ENCODE data around the gene UBQLNL. TPM values are rescaled to one million over a fixed set of nuclear protein-coding genes. Genes with fewer than 3 reads are reported as not detected.

UBQLNL gene
- total RNA-seq, 4 donors from 2014 or later, result 0.34 to 0.98 (median 0.71) TPM

DNA sequence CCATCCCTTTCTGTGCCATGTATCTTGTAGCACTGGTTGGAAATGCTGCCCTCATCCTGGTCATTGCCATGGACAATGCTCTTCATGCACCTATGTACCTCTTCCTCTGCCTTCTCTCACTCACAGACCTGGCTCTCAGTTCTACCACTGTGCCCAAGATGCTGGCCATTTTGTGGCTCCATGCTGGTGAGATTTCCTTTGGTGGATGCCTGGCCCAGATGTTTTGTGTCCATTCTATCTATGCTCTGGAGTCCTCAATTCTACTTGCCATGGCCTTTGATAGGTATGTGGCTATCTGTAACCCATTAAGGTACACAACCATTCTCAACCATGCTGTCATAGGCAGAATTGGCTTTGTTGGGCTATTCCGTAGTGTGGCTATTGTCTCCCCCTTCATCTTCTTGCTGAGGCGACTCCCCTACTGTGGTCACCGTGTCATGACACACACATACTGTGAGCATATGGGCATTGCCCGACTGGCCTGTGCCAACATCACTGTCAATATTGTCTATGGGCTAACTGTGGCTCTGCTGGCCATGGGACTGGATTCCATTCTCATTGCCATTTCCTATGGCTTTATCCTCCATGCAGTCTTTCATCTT, 27.6 kb downstream of the UBQLNL start:
- TF ChIP-seq, protein P1, sequence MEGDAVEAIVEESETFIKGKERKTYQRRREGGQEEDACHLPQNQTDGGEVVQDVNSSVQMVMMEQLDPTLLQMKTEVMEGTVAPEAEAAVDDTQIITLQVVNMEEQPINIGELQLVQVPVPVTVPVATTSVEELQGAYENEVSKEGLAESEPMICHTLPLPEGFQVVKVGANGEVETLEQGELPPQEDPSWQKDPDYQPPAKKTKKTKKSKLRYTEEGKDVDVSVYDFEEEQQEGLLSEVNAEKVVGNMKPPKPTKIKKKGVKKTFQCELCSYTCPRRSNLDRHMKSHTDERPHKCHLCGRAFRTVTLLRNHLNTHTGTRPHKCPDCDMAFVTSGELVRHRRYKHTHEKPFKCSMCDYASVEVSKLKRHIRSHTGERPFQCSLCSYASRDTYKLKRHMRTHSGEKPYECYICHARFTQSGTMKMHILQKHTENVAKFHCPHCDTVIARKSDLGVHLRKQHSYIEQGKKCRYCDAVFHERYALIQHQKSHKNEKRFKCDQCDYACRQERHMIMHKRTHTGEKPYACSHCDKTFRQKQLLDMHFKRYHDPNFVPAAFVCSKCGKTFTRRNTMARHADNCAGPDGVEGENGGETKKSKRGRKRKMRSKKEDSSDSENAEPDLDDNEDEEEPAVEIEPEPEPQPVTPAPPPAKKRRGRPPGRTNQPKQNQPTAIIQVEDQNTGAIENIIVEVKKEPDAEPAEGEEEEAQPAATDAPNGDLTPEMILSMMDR (IDR thresholded peaks at IDR 0.05; ENCODE audit: low read depth), result no peak

DNA sequence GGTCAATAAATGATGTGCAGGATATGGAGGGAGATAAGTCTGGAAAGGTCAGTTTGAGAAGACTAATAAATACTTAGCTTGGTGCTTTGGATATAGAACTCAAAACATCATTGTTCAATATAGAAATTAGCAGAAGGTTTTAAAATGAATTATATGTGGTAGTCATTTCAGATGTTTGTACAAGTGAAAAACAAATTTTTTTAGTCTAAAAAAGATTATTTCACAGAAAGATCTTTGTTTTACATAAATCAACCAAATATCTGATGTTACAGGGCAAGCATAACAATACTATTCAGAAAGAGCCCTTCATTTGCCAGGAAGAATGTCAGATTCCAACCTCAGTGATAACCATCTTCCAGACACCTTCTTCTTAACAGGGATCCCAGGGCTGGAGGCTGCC, 28.1 kb downstream of the UBQLNL start, which contains the start of gene OR52D1:
Gene OR52D1 (plus strand): TSS at position 301 of the 400 bp plus-strand sequence. CDS start 22 bp downstream, at position 323.
- TF ChIP-seq, protein P1 (IDR thresholded peaks at IDR 0.05; ENCODE audit: low read depth), result no peak

DNA sequence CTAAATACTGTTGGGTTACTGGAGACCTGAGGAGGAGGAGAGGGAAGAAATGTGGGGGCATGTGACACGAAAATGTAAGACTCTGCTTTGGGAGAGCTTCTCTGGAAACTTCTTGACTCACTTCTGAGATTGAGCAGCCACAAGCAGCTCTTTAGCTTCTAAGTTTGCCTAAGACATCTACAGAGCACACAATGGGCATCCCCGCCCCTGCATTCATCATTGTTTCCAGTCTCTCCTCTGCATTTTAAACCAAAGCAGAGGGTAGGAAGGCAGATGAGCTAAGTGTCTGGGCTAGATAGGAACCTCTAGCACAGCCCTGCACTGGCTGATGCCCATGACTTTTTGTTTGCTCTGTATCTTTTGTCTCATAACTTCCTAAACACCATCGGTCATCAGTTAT, 30.1 kb downstream of the UBQLNL start:
- TF ChIP-seq, protein P1 (IDR thresholded peaks at IDR 0.05; ENCODE audit: low read depth), result no peak

DNA sequence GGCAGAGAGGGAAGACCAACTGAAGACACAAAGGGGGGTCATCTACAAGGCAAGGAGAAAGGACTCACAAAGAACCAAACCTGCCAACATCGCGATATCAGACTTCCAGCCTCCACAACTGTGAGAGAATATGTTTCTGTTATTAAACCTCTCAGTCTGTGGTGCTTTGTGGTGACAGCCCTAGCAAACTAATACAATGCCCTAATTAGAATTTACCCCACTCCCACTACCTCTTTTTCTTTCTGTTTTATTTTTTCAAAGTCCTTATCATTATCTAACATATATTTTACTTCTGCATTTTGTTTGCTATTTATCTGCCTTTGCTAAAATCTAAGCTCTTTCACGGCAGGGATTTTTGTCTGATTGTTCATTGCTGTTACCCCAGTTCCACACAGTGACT, 30.5 kb downstream of the UBQLNL start:
- TF ChIP-seq, protein P1 (IDR thresholded peaks at IDR 0.05; ENCODE audit: low read depth), result no peak

DNA sequence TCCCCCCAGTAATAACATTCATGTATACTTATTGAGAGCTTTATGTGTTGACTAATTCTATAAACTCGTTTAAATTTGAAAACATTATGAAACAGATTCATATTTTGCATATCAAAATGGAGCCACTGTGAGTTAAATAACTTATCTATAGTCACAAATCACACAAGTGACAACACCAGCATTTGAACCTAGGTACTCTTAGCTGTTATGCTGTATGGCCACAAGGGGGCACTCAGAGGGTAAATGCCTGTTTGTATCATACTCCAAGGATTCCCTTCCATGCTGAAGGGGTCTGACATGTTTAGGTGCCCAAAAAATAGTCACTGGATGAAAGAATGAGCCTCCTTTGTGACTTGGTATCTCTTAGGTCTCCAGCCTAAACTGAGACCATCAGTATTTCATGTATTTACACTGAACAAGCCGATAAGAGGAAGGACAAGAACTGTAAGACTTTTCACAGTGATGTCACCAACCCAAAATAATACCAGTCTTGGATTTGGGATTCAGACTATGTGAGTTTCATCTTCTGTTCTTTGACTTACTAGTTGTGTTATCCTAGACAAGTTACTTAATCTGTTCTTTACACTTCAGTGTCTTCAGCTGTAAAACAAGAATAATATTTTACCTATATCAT, 40.2 kb downstream of the UBQLNL start:
- TF ChIP-seq, protein P1 (IDR thresholded peaks at IDR 0.05; ENCODE audit: low read depth), result no peak

DNA sequence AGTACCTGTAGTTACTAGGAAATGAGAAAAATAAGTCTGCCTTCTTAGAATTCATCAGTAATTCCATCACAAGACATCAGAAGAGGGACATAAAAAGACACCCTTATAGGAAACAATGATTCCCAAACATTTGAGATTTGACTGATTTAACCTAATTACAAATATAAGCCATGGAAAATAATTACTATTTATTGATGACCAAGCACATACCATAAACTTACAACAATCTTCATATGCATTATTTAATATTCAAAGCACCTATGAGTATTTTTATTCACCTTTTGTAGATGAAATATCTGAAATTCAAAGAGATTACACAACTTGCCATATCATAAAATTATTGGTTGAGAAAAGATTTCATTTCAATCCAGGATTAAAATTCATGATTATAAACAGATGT, 42.6 kb downstream of the UBQLNL start:
- TF ChIP-seq, protein P1 (IDR thresholded peaks at IDR 0.05; ENCODE audit: low read depth), result no peak

DNA sequence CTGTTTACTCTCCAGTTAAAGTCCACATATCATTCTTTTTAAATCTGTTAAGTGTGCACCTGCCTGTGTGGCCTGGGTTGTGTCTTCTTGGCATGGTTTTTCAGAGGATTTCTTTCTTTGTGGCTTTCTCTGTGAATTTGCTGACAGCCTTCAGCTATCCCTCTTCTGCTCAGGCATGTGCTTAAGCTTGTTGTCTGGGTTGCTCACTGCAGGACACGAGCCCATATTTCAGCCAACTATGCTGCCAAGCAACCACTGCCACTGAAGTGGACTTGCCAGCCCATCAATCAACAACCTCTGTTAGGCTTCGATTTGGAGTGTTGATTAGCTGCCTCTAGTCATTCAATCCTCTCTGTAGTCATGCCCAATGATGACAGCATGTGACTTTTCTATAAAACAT, 49.0 kb downstream of the UBQLNL start:
- TF ChIP-seq, protein P1 (IDR thresholded peaks at IDR 0.05; ENCODE audit: low read depth), result no peak

Other genes starting within 250 kb of the UBQLNL start
- gene HBE1, start 246.8 kb downstream of the UBQLNL start, total RNA-seq, result not detected
- gene OR51B4, start 214.8 kb downstream of the UBQLNL start, total RNA-seq, result not detected
- gene OR51B2, start 192.4 kb downstream of the UBQLNL start, total RNA-seq, result not detected
- gene OR51B5, start 173.2 kb downstream of the UBQLNL start, total RNA-seq, result under 1 TPM in 2 of 4 donors, not detected in 2; 0.66 to 0.85 TPM
- not detected for gene OR51B6, start 165.2 kb downstream of the UBQLNL start, total RNA-seq
- not detected for gene OR51M1, start 132.9 kb downstream of the UBQLNL start, total RNA-seq
- gene OR51Q1, start 94.6 kb downstream of the UBQLNL start, total RNA-seq, result not detected
- 1 to 10 TPM in 1 of 4 donors, not detected in 3; 2.9 TPM for gene OR51I1, start 75.2 kb downstream of the UBQLNL start, total RNA-seq
- gene OR51I2, start 67.4 kb downstream of the UBQLNL start, total RNA-seq, result not detected
- not detected for gene OR52D1, start 28.0 kb downstream of the UBQLNL start, total RNA-seq
- under 1 TPM in 3 of 4 donors, not detected in 1; 0.17 to 0.57 (median 0.49) TPM for gene UBQLN3, start 6.7 kb downstream of the UBQLNL start, total RNA-seq
- not detected for gene OR52H1, start 31.8 kb upstream of the UBQLNL start, total RNA-seq
- gene OR52B6, start 64.2 kb upstream of the UBQLNL start, total RNA-seq, result not detected
- 1 to 10 TPM; 1.6 to 9.2 (median 3.4) TPM for gene TRIM6, start 79.9 kb upstream of the UBQLNL start, total RNA-seq
- 10 to 100 TPM in 1 of 4 donors, 1 to 10 TPM in 3; 4.1 to 12.1 (median 8.1) TPM for gene TRIM34, start 108.3 kb upstream of the UBQLNL start, total RNA-seq
- gene TRIM5, start 168.4 kb upstream of the UBQLNL start, total RNA-seq, result 10 to 100 TPM; 12.6 to 22.8 (median 16.7) TPM
- 10 to 100 TPM; 35.9 to 96.8 (median 64.8) TPM for gene TRIM22, start 173.1 kb upstream of the UBQLNL start, total RNA-seq
- under 1 TPM in 2 of 4 donors, not detected in 2; 0.22 to 0.75 TPM for gene OR56B1, start 219.7 kb upstream of the UBQLNL start, total RNA-seq
- not detected for gene OR52N4, start 237.5 kb upstream of the UBQLNL start, total RNA-seq